GM19455 (cell line): Measurements from ENCODE around the gene CTIF.
A peak's percentile ranks its signal among the peaks of the same experiment; 100 is the strongest.

Source experiments
- ATAC-seq: cut with Tn5 transposase; IDR thresholded peaks from one replicate; pipeline ENCODE4 v1.9.1; 2021; ENCODE audit not compliant: unreplicated experiment

The CTIF gene

GRCh38 chr18:48782381-48782861 lies 243.6 kb downstream of the CTIF start:
- no peak for ATAC-seq

- no peak for ATAC-seq
These were observed 245.0 kb downstream of the CTIF start for GRCh38 chr18:48783616-48784520.

GRCh38 chr18:48784656-48785055 lies 245.8 kb downstream of the CTIF start:
- ATAC-seq = no peak

DNA sequence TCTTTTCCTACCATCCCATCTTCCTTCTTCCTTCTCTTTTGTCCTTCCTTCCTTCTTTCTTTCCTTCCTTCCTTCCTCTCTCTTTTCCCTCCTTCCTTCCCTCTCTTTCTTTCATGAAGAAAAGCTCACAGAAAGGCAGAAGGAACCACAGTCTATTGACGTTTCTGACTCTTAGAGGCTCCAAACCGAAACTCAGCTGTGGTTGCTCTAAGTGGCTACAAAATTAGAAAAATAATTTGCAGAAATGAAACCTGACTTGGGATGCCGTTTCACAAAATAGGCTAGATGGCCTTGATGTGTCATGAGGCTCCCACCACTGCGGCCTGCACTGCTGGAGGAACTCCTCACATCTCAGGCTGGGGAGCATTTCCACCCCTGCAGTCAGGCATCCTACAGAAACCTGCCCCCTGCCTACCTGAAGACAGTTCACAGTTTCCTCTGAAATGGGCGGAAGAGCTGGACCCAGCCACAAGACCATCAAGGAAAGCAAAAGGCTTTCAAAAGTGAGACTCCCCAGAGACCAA lies 246.3 kb downstream of the CTIF start:
- peak; percentile 93 for ATAC-seq

- ATAC-seq = no peak
These were observed 247.1 kb downstream of the CTIF start for GRCh38 chr18:48785736-48786454.

- ATAC-seq = no peak
These were observed 247.8 kb downstream of the CTIF start for GRCh38 chr18:48786455-48787202.

- no peak for ATAC-seq
These were observed 248.6 kb downstream of the CTIF start for GRCh38 chr18:48787203-48788151.

DNA sequence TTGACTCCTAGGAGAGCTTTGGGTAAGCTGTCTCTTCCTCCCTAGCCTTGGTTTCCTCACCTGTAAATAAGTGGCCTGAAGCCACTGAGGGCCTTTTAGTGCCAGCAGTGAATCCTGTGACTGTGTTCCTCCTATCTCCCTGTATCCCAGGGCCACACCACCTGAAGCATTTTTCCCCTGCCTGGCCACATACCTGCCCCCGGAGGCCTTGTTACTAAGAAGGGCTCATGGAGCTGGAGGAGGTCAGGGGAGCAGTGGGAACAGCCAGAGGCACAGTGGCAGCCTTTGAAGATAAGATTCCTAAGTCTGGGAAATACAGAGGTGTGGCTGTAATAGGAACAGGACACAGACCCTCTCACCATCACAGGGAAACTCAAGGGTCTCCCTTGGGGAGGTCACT lies 249.5 kb downstream of the CTIF start:
- ATAC-seq = no peak

DNA sequence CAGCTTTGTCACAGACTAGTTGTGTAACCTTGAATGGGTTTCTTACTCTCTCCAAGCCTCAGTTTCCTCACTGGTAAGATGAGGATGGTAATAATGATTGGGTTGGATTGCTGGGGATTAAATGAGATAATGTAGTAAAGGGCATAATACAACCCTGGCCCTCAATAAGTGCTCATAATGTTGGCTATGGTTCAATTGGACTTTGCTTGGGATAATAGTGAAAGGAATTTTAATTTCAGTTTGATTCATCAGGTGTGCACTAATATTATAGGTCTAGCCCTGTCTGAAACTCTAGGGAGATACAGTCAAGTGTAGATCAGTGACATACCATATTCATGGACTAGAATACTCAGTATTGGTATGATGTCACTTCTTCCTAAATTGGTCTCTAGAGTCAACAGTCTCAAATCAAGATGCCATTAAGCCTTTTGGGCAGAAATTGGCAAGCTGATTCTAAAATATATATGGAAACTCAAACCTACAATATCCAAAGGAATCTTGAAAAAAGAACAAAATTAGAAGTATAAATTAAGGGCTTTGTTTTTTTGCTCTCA lies 250.5 kb downstream of the CTIF start:
- no peak for ATAC-seq

- no peak for ATAC-seq
These were observed 251.5 kb downstream of the CTIF start for GRCh38 chr18:48790226-48790863.

GRCh38 chr18:48790869-48791635 lies 252.2 kb downstream of the CTIF start:
- ATAC-seq = no peak

DNA sequence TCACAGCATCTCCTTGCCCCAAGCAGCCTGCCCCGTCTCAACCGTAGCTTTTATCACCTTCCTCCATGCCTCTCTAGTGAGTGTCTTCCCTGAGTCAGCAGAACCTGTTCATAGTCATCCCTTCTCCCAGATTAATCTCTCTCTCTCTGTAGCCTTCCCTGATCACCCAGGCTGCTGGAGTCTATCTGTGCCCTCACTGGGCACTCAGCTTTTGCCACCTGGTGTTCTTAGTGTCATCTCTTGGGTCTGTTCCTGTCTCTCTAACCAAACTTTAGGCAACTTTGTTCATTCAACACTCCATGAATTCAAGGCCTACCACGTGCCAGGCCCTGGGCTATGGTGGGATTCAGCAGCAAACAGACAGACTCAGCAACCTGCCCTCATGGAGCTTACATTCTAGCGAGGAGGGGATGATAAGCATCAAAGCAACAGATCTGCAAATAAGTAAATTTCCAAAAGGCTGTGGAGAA lies 252.8 kb downstream of the CTIF start:
- ATAC-seq = no peak

DNA sequence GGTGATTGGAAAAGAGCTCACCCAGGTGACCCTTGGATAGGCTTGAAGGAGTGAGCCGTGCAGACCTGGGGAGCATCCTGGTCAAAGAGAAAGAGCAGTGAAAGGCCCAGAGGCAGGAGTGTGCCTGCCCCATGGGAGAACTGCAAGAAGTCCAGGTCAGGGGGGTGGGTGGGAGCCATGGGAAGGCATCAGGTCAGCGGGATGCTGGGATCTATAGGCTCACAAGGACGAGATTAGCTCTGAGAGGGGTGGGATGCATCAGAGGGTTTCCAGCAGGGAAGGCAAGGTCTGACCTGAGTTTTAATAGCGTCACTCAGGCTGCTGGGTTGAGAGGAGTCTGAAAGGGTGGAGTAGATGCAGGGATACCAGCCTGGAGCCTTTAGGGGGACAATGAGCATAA lies 253.3 kb downstream of the CTIF start:
- no peak for ATAC-seq

GRCh38 chr18:48792611-48793380 lies 254.0 kb downstream of the CTIF start:
- ATAC-seq = no peak

DNA sequence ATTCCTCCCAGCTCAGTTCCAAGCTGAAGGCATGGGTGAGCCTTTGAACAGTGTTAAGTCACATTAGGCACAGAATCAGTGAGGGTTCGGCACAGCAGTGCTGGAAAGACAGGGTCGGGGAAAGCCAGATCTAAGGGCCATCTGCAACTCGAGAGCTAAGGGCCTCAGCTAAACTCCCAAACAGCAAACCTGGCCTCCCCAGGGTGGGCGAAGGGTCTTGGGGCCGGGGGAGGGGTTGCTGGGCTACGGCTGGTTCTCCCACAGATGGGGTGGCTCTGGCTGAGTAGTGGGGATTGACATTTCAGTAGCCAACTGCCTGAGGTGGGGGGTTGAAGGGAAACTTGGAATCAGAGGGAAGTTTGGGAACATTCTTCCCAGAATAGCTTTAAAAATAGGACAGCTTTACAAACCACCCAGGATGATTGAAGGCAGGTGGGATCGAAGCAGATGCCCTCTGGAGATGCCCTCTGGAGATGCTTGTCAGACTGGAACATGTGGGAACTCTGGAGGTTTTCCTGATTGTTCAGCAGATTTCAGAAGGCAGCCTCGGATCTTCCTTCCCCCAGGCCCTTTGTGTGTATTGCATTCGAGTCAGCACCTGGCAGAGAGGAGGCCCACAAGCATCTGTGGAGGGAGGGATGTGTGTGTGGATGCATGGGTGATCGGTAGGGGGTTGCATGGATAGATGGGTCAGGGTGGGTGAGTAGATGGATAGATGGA lies 255.6 kb downstream of the CTIF start:
- no peak for ATAC-seq

DNA sequence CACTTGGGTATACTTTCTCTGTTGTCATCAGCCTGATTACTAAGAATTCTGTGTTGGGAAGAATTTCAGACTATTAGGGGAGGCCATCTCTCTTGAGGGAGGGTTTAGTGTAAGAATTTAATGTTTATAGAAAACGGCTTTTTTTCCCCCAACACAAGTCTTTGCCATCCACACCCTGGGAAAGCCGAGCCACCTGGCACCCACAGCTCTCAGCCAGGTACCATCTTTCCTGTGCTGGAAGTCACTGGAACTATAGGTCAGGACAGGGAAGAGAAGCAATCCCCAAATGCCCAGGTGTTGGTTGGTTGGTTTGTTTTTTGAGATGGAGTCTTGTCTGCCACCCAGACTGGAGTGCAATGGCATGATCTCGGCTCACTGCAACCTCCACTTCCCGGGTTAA lies 256.9 kb downstream of the CTIF start:
- no peak for ATAC-seq
